Caco-2 (cell line): Measurements from ENCODE around the gene SLC12A7. TPM values are rescaled to one million over a fixed set of nuclear protein-coding genes. Genes with fewer than 3 reads are reported as not detected.

Experiments used
- BruUV-seq: library from RNA; stranded (reverse); fragments of 400-500 nt; replicated peaks from 2 replicates; lab custom pipeline; 2021; lab: Mats Ljungman, UMichigan
- CTCF ChIA-PET: fragments of 300-600 bp; sonication (Branson Sonifier 250); formaldehyde crosslinking; loops from one replicate; lab custom pipeline; 2022; ENCODE audit warnings: antibody characterized with exemption; lab: Charles Lee
- POLR2A ChIA-PET: fragments of 300-600 bp; sonication (Branson Sonifier 250); formaldehyde crosslinking; loops from one replicate; lab custom pipeline; 2022; ENCODE audit warnings: antibody characterized with exemption; lab: Charles Lee
- DNase-seq, 2 experiments: peaks; one replicate each; pipeline versions ENCODE4 v3.0.0 to v3.0.0-alpha.2; 2020 to 2022
- H3K27me3 ChIP-seq: replicated peaks from 2 replicates; pipeline ENCODE4 v1.6.0; 2011; ENCODE audit warnings: low read length; ENCODE audit not compliant: control insufficient read depth, insufficient read depth
- H3K36me3 ChIP-seq: 2 replicates; pipeline ENCODE4 v1.5.1; 2011; ENCODE audit warnings: low read length; ENCODE audit not compliant: control insufficient read depth, insufficient read depth
- H3K4me1 ChIP-seq: fragments of 250-450 bp; sonication (Bioruptor Pico); 2 replicates; pipeline ENCODE4 v1.5.1; 2020; ENCODE audit warnings: mild to moderate bottlenecking
- H3K4me3 ChIP-seq: 2 replicates; pipeline ENCODE4 v1.5.1; 2011; ENCODE audit warnings: low read depth, mild to moderate bottlenecking, control low read depth, low read length
- H3K9me3 ChIP-seq: fragments of 250-450 bp; sonication (Bioruptor Pico); 2 replicates; pipeline ENCODE4 v1.5.1; 2020; ENCODE audit warnings: mild to moderate bottlenecking, moderate library complexity
- H3K27ac Mint-ChIP-seq: one replicate; pipeline ENCODE4 v1.8.0; 2022; ENCODE audit warnings: mixed read lengths; ENCODE audit not compliant: unreplicated experiment
- H3K27me3 Mint-ChIP-seq: one replicate; pipeline ENCODE4 v1.8.0; 2022; ENCODE audit warnings: mixed read lengths; ENCODE audit not compliant: insufficient read depth, unreplicated experiment
- H3K36me3 Mint-ChIP-seq: one replicate; pipeline ENCODE4 v1.8.0; 2022; ENCODE audit warnings: mild to moderate bottlenecking, mixed read lengths; ENCODE audit not compliant: insufficient read depth, unreplicated experiment
- H3K4me1 Mint-ChIP-seq: one replicate; pipeline ENCODE4 v1.8.0; 2022; ENCODE audit warnings: low read depth, mixed read lengths; ENCODE audit not compliant: unreplicated experiment
- H3K4me3 Mint-ChIP-seq: one replicate; pipeline ENCODE4 v1.8.0; 2022; ENCODE audit warnings: mild to moderate bottlenecking, moderate library complexity, mixed read lengths; ENCODE audit not compliant: unreplicated experiment
- H3K9me3 Mint-ChIP-seq: one replicate; pipeline ENCODE4 v1.8.0; 2022; ENCODE audit warnings: mixed read lengths; ENCODE audit not compliant: unreplicated experiment
- intact Hi-C: fragments of 100-400 bp; cut with micrococcal nuclease; formaldehyde crosslinking; loops from one replicate; pipeline ENCODE4 v1.10.0; 2022; ENCODE audit not compliant: unreplicated experiment
- total RNA-seq: library from RNA; stranded (reverse); gene quantifications from 2 replicates; pipeline ENCODE4 v1.2.3, GENCODE V29; 2022
- TF ChIP-seq, protein P1 (sequence below), 2 experiments: fragments of 200-600 bp in 1 of 2; IDR thresholded peaks; 1 replicate in 1 of 2; 2 replicates in 1 of 2; pipeline versions ENCODE4 v1.5.1 to v1.8.0; 2011 to 2022; ENCODE audit warnings: antibody characterized with exemption in 1 of 2, control low read depth in 1 of 2, inconsistent platforms in 1 of 2, low read depth in 1 of 2, low read length in 1 of 2, mild to moderate bottlenecking in 1 of 2, moderate library complexity in 1 of 2; ENCODE audit not compliant: insufficient read depth in 1 of 2, severe bottlenecking in 1 of 2, unreplicated experiment in 1 of 2

Gene SLC12A7
- total RNA-seq, 1 experiment from 2014 or later, result 41.7 TPM

GRCh38 chr5:1047332-1047965, 64.4 kb downstream of the SLC12A7 start:
- Mint-ChIP-seq H3K4me3 (no peak overlapping the region), H3K27ac (no peak overlapping the region), H3K9me3 (peaks cover 55% of the 10 kb centered on the region), H3K4me1 (no peaks in the 10 kb centered on the region), H3K36me3 (peaks cover 13% of the 10 kb centered on the region), H3K27me3 (no peaks in the 10 kb centered on the region)
- Histone ChIP-seq H3K27me3 (no peaks in the 10 kb centered on the region), H3K4me1 (no peaks in the 10 kb centered on the region), H3K36me3 (no peaks in the 10 kb centered on the region), H3K9me3 (peaks cover under 1% of the 10 kb centered on the region; the same call in 1 of the 2 replicates), H3K4me3 (no peak overlapping the region)
- TF ChIP-seq, protein P1, sequence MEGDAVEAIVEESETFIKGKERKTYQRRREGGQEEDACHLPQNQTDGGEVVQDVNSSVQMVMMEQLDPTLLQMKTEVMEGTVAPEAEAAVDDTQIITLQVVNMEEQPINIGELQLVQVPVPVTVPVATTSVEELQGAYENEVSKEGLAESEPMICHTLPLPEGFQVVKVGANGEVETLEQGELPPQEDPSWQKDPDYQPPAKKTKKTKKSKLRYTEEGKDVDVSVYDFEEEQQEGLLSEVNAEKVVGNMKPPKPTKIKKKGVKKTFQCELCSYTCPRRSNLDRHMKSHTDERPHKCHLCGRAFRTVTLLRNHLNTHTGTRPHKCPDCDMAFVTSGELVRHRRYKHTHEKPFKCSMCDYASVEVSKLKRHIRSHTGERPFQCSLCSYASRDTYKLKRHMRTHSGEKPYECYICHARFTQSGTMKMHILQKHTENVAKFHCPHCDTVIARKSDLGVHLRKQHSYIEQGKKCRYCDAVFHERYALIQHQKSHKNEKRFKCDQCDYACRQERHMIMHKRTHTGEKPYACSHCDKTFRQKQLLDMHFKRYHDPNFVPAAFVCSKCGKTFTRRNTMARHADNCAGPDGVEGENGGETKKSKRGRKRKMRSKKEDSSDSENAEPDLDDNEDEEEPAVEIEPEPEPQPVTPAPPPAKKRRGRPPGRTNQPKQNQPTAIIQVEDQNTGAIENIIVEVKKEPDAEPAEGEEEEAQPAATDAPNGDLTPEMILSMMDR (IDR thresholded peaks at IDR 0.05; ENCODE audit: insufficient read depth in 1 of 2, low read depth in 1 of 2, low read length in 1 of 2, severe bottlenecking in 1 of 2, unreplicated experiment in 1 of 2), result no peak
- DNase-seq, result no peak
- BruUV-seq, result TSS peak; percentile 19
- POLR2A ChIA-PET, result no interaction called here
- CTCF ChIA-PET, result no interaction called here
- intact Hi-C loops, result no loop called here

DNA sequence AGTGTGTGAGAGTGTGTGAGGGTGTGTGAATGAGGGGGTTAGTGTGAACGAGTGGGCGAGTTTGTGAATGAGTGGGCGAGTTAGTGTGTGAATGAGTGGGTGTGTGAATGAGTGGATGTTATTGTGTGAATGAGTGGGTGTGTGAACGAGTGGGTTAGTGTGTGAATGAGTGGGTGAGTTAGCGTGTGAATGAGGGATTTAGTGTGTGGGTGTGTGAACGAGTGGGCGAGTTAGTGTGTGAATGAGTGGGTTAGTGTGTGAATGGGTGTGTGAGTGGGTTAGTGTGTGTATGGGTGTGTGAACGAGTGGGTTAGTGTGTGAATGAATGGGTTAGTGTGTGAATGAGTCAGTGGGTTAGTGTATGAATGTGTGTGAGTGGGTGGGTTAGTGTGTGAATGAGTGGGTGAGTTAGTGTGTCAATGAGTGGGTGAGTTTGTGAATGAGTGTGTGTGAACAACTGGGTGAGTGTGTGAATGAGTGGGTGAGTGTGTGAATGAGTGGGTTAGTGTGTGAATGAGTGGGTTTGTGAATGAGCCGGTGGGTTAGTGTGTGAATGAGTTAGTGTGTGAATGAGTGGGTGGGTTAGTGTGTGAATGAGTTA, 65.8 kb downstream of the SLC12A7 start:
- no peaks in the 10 kb centered on the region for H3K4me1 Mint-ChIP-seq
- peaks cover 13% of the 10 kb centered on the region for H3K36me3 Mint-ChIP-seq
- DNase-seq, result no peak
- ChIA-PET POLR2A (no interaction called here), CTCF (no interaction called here)
- no peaks in the 10 kb centered on the region for H3K4me1 ChIP-seq
- H3K4me3 Mint-ChIP-seq, result no peak overlapping the region
- no peak overlapping the region for H3K27ac Mint-ChIP-seq
- H3K4me3 ChIP-seq, result no peak overlapping the region
- H3K36me3 ChIP-seq, result no peaks in the 10 kb centered on the region
- H3K9me3 Mint-ChIP-seq, result peaks cover 69% of the 10 kb centered on the region
- TF ChIP-seq, protein P1 (IDR thresholded peaks at IDR 0.05; ENCODE audit: insufficient read depth in 1 of 2, low read depth in 1 of 2, low read length in 1 of 2, severe bottlenecking in 1 of 2, unreplicated experiment in 1 of 2), result no peak
- H3K27me3 Mint-ChIP-seq, result no peaks in the 10 kb centered on the region
- intact Hi-C loops, result no loop called here
- BruUV-seq, result no TSS peak
- H3K9me3 ChIP-seq, result peaks cover 5% of the 10 kb centered on the region; the same call in 1 of the 2 replicates
- no peaks in the 10 kb centered on the region for H3K27me3 ChIP-seq

DNA sequence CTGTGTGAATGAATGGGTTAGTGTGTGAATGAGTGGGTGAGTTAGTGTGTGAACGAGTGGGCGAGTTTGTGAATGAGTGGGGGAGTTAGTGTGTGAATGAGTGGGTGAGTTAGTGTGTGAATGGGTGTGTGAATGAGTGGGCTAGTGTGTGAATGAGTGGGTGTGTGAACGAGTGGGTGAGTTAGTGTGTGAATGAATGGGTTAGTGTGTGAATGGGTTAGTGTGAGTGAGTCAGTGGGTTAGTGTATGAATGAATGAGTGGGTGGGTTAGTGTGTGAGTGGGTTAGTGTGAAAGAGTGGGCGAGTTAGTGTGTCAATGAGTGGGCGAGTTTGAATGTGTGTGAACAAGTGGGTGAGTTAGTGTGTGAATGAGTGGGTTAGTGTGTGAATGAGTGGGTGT, 67.7 kb downstream of the SLC12A7 start:
- Mint-ChIP-seq H3K4me1 (no peaks in the 10 kb centered on the region), H3K27me3 (no peaks in the 10 kb centered on the region), H3K27ac (no peak overlapping the region), H3K4me3 (no peak overlapping the region), H3K36me3 (peaks cover 13% of the 10 kb centered on the region), H3K9me3 (peaks cover 75% of the 10 kb centered on the region)
- BruUV-seq, result no TSS peak
- CTCF ChIA-PET, result no interaction called here
- H3K27me3 ChIP-seq, result no peaks in the 10 kb centered on the region
- TF ChIP-seq, protein P1 (IDR thresholded peaks at IDR 0.05; ENCODE audit: insufficient read depth in 1 of 2, low read depth in 1 of 2, low read length in 1 of 2, severe bottlenecking in 1 of 2, unreplicated experiment in 1 of 2), result no peak
- H3K9me3 ChIP-seq, result peaks cover 5% of the 10 kb centered on the region; the same call in 1 of the 2 replicates
- H3K4me3 ChIP-seq, result no peak overlapping the region
- no peaks in the 10 kb centered on the region for H3K4me1 ChIP-seq
- intact Hi-C loops, result no loop called here
- no peak for DNase-seq
- POLR2A ChIA-PET, result no interaction called here
- no peaks in the 10 kb centered on the region for H3K36me3 ChIP-seq
